ENCODE data around the gene SLC24A3. TPM values are rescaled to one million over a fixed set of nuclear protein-coding genes. Genes with fewer than 3 reads are reported as not detected.

Gene SLC24A3
- total and polyA plus RNA-seq, 2 experiments from 2014 or later: 0.81 to 2.5 TPM

- no peak for TF ChIP-seq REST (IDR thresholded peaks at IDR 0.05; ENCODE audit: unreplicated experiment)
- TF ChIP-seq POLR2AphosphoS5 (IDR thresholded peaks at IDR 0.05; ENCODE audit: low read depth): no peak
- TF ChIP-seq STAT1 (IDR thresholded peaks at IDR 0.05; ENCODE audit: unreplicated experiment): no peak
- TF ChIP-seq ZNF114 (CRISPR knock-in tag; IDR thresholded peaks at IDR 0.05): no peak
Measured at GRCh38 chr20:19435821-19436220, 223.4 kb downstream of the SLC24A3 start (continued).

DNA sequence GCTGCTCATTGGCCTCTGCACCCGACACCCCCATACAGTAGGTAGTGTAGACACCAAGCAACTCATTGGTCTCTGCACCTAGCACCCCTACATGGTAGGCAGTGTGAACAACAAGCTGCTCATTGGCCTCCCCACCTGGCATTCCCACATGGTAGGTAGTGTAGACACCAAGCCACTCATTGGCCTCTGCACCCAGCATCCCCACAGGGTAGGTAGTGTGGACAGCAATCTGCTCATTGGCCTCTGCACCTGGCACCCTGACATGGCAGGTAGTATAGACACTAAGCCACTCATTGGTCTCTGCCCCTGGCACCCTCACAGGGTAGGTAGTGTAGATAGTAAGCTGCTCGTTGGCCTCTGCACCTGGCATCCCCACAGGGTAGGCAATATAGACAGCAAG lies 226.0 kb downstream of the SLC24A3 start:
- no peak overlapping the region for H3K4me2 ChIP-seq
- Mint-ChIP-seq H3K4me3 (no peak overlapping the region), H3K9me3 (peaks cover 5% of the 10 kb centered on the region; the same call in 2 of the 3 replicates), H3K27ac (no peak overlapping the region), H3K4me1 (no peaks in the 10 kb centered on the region), H3K36me3 (ENCODE audit: low read depth) (no peaks in the 10 kb centered on the region), H3K27me3 (ENCODE audit: insufficient read depth, low read depth, poor library complexity) (peaks cover 2% of the 10 kb centered on the region)
- no peak for DNase-seq (ENCODE audit: low spot score)
- H3F3A ChIP-seq (replicated peaks; ENCODE audit: low read depth): no peaks in the 10 kb centered on the region
- no peak overlapping the region for H3K4me3 ChIP-seq
- H3K9me2 ChIP-seq (ENCODE audit: insufficient read depth): 0 out of 2 replicates have a peak, but pooled peaks cover 10% of the 10 kb centered on the region
- no peak overlapping the region for H3K27ac ChIP-seq (ENCODE audit: low read depth)
- no peaks in the 10 kb centered on the region for H3K27me3 ChIP-seq (ENCODE audit: insufficient read depth)
- no peaks in the 10 kb centered on the region for H4K20me1 ChIP-seq (replicated peaks; ENCODE audit: insufficient read depth)
- no peak for ATAC-seq
- no peaks in the 10 kb centered on the region for H3K4me1 ChIP-seq (ENCODE audit: insufficient read depth)
- H2AFZ ChIP-seq: no peak overlapping the region
- no peaks in the 10 kb centered on the region for H3K79me2 ChIP-seq (replicated peaks; ENCODE audit: insufficient read depth)
- H3K36me3 ChIP-seq (ENCODE audit: insufficient read depth): no peaks in the 10 kb centered on the region
- no peak for TF ChIP-seq EZH2 (IDR thresholded peaks at IDR 0.05; ENCODE audit: low read depth, unreplicated experiment)
- TF ChIP-seq ZNF331 (CRISPR knock-in tag; IDR thresholded peaks at IDR 0.05; ENCODE audit: low read depth): no peak
- TF ChIP-seq EZH2phosphoT487 (IDR thresholded peaks at IDR 0.05; ENCODE audit: unreplicated experiment): no peak
- TF ChIP-seq NANOG (IDR thresholded peaks at IDR 0.05; ENCODE audit: borderline replicate concordance): no peak
- TF ChIP-seq POLR2AphosphoS5 (IDR thresholded peaks at IDR 0.05; ENCODE audit: low read depth): no peak
- no peak for TF ChIP-seq CTCF (conservative IDR thresholded peaks at IDR 0.05; ENCODE audit: low read depth in 2 of 2)
- TF ChIP-seq REST (IDR thresholded peaks at IDR 0.05; ENCODE audit: unreplicated experiment): no peak
- TF ChIP-seq, protein P1, sequence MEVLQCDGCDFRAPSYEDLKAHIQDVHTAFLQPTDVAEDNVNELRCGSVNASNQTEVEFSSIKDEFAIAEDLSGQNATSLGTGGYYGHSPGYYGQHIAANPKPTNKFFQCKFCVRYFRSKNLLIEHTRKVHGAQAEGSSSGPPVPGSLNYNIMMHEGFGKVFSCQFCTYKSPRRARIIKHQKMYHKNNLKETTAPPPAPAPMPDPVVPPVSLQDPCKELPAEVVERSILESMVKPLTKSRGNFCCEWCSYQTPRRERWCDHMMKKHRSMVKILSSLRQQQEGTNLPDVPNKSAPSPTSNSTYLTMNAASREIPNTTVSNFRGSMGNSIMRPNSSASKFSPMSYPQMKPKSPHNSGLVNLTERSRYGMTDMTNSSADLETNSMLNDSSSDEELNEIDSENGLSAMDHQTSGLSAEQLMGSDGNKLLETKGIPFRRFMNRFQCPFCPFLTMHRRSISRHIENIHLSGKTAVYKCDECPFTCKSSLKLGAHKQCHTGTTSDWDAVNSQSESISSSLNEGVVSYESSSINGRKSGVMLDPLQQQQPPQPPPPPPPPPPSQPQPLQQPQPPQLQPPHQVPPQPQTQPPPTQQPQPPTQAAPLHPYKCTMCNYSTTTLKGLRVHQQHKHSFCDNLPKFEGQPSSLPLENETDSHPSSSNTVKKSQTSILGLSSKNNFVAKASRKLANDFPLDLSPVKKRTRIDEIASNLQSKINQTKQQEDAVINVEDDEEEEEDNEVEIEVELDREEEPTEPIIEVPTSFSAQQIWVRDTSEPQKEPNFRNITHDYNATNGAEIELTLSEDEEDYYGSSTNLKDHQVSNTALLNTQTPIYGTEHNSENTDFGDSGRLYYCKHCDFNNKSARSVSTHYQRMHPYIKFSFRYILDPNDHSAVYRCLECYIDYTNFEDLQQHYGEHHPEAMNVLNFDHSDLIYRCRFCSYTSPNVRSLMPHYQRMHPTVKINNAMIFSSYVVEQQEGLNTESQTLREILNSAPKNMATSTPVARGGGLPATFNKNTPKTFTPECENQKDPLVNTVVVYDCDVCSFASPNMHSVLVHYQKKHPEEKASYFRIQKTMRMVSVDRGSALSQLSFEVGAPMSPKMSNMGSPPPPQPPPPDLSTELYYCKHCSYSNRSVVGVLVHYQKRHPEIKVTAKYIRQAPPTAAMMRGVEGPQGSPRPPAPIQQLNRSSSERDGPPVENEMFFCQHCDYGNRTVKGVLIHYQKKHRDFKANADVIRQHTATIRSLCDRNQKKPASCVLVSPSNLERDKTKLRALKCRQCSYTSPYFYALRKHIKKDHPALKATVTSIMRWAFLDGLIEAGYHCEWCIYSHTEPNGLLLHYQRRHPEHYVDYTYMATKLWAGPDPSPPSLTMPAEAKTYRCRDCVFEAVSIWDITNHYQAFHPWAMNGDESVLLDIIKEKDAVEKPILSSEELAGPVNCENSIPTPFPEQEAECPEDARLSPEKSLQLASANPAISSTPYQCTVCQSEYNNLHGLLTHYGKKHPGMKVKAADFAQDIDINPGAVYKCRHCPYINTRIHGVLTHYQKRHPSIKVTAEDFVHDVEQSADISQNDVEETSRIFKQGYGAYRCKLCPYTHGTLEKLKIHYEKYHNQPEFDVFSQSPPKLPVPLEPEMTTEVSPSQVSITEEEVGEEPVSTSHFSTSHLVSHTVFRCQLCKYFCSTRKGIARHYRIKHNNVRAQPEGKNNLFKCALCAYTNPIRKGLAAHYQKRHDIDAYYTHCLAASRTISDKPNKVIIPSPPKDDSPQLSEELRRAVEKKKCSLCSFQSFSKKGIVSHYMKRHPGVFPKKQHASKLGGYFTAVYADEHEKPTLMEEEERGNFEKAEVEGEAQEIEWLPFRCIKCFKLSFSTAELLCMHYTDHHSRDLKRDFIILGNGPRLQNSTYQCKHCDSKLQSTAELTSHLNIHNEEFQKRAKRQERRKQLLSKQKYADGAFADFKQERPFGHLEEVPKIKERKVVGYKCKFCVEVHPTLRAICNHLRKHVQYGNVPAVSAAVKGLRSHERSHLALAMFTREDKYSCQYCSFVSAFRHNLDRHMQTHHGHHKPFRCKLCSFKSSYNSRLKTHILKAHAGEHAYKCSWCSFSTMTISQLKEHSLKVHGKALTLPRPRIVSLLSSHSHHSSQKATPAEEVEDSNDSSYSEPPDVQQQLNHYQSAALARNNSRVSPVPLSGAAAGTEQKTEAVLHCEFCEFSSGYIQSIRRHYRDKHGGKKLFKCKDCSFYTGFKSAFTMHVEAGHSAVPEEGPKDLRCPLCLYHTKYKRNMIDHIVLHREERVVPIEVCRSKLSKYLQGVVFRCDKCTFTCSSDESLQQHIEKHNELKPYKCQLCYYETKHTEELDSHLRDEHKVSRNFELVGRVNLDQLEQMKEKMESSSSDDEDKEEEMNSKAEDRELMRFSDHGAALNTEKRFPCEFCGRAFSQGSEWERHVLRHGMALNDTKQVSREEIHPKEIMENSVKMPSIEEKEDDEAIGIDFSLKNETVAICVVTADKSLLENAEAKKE (CRISPR knock-in tag; IDR thresholded peaks at IDR 0.05): no peak
